AG10803 (cell line): ENCODE measurements around the gene CD68.

Experiments
- DNase-seq: peaks from one replicate; pipeline ENCODE4 v3.0.0; 2010; ENCODE audit warnings: low read depth
- H3K4me3 ChIP-seq: 2 replicates; pipeline ENCODE4 v1.5.1; 2011; ENCODE audit warnings: mild to moderate bottlenecking, low read length, control low read depth
- TF ChIP-seq, protein P1 (sequence below): conservative IDR thresholded peaks from 2 replicates; pipeline ENCODE4 v1.5.1; 2011; ENCODE audit warnings: mild to moderate bottlenecking, low read length, control low read depth, inconsistent platforms

Gene CD68

GRCh38 chr17:7610641-7611040 lies 31.2 kb downstream of the CD68 start:
- TF ChIP-seq, protein P1, sequence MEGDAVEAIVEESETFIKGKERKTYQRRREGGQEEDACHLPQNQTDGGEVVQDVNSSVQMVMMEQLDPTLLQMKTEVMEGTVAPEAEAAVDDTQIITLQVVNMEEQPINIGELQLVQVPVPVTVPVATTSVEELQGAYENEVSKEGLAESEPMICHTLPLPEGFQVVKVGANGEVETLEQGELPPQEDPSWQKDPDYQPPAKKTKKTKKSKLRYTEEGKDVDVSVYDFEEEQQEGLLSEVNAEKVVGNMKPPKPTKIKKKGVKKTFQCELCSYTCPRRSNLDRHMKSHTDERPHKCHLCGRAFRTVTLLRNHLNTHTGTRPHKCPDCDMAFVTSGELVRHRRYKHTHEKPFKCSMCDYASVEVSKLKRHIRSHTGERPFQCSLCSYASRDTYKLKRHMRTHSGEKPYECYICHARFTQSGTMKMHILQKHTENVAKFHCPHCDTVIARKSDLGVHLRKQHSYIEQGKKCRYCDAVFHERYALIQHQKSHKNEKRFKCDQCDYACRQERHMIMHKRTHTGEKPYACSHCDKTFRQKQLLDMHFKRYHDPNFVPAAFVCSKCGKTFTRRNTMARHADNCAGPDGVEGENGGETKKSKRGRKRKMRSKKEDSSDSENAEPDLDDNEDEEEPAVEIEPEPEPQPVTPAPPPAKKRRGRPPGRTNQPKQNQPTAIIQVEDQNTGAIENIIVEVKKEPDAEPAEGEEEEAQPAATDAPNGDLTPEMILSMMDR, result no peak
- H3K4me3 ChIP-seq, result no peak overlapping the region
- DNase-seq, result no peak

DNA sequence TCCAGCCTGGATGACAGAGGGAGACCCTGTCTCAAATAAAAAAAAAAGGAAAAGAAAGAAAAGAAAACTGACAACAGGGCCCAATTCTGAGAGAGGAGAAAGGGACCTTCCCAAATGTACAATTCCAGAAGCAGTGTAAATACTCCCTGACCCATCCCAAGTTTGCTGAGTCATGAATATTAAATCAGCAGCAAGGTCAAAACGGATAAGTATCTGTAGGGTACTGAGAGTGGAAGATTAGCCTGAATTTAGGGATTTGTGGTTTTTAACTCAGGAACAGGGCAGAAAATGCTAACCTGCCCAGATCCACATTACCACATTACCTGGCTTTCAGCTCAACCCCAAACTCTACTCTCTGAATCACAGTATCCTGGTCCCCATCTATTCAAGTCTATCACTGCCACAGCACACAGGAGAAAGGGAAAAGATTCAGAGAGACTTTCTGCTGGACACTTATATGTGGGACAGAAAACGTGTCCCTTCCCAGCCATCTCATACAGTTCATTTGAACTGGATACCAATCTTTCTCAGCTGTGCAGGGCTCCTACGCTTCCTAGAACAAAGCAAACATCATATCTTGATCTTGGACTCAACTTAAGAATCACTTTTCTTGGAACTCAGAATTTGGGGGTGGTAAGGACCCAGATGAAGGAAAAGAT lies 32.3 kb downstream of the CD68 start:
- TF ChIP-seq, protein P1, result no peak
- no peak for DNase-seq
- H3K4me3 ChIP-seq, result peak overlapping the region; percentile 16

DNA sequence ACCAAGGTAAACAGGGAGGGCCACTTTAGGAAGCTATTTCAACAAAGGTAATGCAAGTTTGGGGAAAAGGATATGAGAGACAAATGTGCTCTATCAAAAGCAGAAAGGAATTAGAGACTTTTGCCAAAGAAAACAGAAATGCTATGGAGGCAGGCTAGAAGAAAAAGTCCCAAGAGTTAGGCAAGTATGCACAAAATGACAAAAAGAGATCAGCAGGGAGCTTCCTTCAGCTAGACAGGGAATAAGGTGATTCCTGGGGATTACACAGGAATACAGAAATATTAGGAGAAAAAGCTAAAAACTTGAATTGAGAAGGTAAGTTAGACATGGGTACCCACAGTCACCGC lies 32.8 kb downstream of the CD68 start:
- TF ChIP-seq, protein P1, result no peak
- no peak overlapping the region; the same call in 1 of the 2 replicates for H3K4me3 ChIP-seq
- peak; percentile 13 for DNase-seq

DNA sequence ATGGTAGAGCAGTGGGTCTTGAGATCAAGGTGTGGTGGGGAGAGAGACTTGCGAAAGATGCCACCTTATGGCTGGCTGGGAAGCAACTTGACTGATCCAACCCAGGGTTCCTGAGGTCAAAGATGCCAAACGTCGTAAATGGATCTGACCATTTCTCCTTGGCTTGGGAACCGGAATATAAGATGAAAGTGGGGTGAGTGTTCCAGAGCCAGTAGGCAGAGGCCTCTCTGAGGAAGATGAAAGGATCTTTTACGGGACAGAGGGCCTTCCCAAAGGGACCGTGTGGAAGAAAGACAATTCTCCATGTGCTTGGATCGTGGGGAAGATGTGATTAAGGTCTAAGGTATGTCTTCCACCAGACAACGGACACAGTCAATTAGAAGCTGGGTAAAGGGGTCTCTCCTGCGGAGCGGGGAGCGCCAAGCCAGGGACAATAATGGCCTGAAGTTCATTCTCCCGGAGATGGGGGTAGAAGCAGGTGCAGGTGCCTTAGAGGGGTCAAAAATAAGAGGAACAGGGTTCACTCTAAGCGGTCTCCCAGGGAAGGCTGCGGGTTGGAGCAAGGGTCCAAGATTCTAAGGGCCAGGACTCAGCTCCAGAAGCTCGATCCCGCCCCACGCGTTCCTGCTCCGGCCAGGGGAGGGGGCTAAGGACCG lies 34.5 kb downstream of the CD68 start:
- TF ChIP-seq, protein P1, result no peak
- peak; percentile 49 for DNase-seq
- H3K4me3 ChIP-seq, result peak overlapping the region; percentile 90

DNA sequence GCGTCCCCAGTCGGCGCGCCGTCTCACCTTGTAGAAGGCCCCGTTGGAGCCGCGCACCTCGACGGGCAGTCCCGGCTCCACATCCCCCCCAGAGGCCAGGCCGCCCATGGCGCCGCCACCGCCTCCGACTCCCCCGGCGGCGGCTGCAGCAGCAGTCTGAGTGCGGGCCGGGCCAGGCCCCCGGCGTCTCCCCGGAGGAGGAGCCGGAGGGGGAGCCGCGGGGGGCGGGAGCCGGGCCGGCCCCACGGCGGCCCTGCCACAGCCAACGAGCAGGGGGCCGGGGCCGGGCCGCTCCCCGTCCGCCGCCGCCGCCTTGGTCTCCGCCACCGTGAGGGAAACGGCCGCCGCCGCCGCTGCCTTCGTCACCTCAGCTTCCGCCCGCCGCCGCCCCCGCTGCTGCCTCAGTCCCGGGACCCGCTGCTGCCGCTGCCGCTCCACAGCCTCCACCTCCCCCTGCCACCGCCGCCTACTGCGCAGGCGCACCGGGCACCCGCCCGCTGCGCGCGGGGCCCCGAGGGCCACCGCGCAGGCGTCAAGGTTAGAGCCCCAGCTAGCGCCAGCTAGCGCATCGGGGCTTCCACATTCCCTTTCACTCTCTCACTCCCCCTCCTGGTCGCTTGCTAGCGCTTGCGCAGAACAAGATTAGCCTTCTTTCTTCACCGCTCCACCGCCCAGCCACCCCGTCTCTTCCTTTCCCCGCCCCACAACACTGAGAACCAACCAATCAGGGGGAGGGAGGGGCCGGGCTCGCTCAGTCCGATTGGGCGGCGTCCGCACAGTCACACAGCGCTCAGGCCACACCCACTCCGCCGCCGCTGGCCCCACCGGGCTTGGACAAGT lies 35.2 kb downstream of the CD68 start, which contains the start of gene FXR2:
FXR2 (minus strand) TSS at position 473 of the 840 bp plus-strand sequence; CDS start at position 108, 365 bp downstream.
- TF ChIP-seq, protein P1, result peak; percentile 65

DNA sequence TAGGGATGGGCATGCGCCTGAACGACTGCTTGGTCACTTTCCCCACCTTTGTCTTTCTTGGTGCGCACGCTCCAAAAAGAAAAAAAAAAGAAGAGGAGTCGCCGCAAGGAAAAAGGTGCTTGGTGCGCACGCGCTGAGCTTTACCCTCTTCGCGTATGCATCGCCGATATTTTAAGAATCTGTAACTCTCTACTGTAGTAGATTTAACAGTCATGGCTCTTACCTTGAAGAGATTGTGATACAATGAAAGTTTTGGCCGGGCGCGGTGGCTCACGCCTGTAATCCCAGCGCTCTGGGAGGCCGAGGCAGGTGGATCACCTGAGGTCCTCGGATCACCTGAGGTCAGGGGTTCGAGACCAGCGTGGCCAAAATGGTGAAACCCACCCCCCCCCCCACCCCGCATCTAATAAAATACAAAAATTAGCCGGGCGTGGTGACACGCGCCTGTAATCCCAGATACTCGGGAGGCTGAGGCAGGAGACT lies 35.9 kb downstream of the CD68 start:
- TF ChIP-seq, protein P1, result no peak
- H3K4me3 ChIP-seq, result peak overlapping the region; percentile 63
- DNase-seq, result no peak

More for the DNA sequence above, 35.2 kb downstream of the CD68 start, which contains the start of gene FXR2:
- H3K4me3 ChIP-seq, result peak within 1 kb of the TSS; percentile 90
- DNase-seq, result peak; percentile 100
